ENCODE measurements around the gene SRP9.

GRCh38 chr1:225814381-225814780 lies 36.8 kb downstream of the SRP9 start:
- TF ChIP-seq CTCF (IDR thresholded peaks at IDR 0.05) (no peak), POLR2AphosphoS5 (IDR thresholded peaks at IDR 0.05; ENCODE audit: insufficient read depth in 1 of 2, low read depth in 1 of 2) (no peak)
